ENCODE results near the gene KIF6.
"Not testable (repeated sequence)": the region's sequence is repeated elsewhere in the genome, so short reads cannot be mapped to it uniquely, and the experiment has no call there.

KIF6 gene

GRCh38 chr6:39515006-39515405 is 210.2 kb downstream of the KIF6 start:
- in situ Hi-C loops (cut with MboI; ENCODE audit: low sequenced_read_pairs) = no loop called here

DNA sequence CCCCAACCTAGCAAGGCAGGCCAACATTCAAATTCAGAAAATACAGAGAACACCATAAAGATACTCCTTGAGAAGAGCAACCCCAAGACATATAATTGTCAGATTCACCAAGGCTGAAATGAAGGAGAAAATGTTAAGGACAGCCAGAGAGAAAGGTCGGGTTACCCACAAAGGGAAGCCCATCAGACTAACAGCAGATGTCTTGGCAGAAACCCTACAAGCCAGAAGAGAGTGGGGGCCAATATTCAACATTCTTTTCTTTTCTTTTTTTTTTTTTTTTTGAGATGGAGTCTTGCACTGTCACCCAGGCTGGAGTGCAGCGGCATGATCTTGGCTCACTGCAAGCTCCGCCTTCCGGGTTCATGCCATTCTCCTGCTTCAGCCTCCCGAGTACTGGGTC is 215.4 kb downstream of the KIF6 start:
- in situ Hi-C loops (cut with MboI; ENCODE audit: low sequenced_read_pairs) = not testable (repeated sequence)

DNA sequence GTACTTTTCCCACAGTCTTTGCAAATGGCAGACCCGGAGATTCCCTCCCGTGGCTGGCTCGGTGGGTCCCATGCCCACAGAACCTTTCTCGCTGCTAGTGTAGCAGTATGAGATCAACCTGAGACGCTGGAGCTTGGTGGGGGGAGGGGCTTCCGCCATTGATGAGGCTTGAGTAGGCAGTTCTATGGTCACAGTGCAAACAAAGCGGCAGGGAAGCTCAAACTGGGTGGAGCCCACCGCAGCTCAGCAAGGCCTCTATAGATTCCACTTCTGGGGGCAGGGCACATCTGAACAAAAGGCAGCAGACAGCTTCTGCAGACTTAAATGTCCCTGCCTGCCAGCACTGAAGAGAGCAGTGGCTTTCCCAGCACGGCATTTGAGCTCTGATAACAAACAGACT is 216.7 kb downstream of the KIF6 start:
- in situ Hi-C loops (cut with MboI; ENCODE audit: low sequenced_read_pairs) = no loop called here

DNA sequence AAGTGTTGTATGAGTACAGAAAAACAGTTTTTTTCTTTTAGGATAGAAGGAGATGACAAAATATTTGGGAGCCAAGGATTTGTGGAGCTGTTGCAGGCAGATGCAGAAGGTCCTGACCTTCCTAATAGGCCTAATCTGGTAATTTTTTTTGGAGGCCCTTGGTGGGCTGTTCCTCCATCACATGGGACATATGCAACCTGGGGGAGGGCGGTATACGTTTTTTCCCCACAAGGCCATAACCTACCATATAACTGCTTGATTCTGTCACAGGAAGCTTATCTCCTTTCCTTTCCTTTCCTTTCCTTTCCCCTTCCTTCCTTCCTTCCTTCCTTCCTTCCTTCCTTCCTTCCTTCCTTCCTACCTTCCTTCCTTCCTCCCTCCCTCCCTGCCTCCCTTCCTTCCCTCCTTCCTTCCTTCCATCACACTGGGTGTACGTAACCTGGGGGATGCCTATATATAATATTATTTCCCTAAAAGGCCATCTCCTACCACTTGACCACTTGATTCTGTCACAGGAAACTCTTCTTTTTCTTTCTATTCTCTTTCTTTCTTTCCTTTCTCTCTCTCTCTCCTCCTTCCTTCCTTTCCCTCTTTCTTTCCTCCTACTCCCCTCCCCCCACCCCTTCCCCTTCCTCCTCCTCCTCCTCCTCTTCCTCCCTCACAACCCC is 217.7 kb downstream of the KIF6 start:
- in situ Hi-C loops (cut with MboI; ENCODE audit: low sequenced_read_pairs) = no loop called here

GRCh38 chr6:39502362-39502955 is 222.7 kb downstream of the KIF6 start:
- in situ Hi-C loops (cut with MboI; ENCODE audit: low sequenced_read_pairs) = not testable (repeated sequence)

DNA sequence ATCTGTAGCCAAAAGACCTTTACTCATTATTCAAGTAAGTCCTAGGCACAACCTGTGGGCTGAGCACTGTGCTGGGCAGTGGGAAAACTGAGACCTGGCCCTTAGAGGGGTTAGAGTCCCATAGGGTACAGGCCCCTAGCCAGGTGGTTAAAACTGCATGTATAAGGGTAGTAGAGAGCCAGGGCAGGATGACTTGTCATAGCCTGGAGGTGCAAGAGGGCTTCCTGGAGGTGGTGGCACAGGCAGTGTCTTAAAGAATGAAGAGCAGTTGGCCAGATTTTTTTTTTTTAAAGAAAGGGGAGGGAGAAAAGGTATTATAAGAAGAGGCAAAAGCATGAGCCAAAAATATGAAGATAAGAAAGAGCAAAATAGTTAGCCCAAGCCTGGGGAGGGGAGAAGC is 226.2 kb downstream of the KIF6 start:
- in situ Hi-C loops (cut with MboI; ENCODE audit: low sequenced_read_pairs) = no loop called here

DNA sequence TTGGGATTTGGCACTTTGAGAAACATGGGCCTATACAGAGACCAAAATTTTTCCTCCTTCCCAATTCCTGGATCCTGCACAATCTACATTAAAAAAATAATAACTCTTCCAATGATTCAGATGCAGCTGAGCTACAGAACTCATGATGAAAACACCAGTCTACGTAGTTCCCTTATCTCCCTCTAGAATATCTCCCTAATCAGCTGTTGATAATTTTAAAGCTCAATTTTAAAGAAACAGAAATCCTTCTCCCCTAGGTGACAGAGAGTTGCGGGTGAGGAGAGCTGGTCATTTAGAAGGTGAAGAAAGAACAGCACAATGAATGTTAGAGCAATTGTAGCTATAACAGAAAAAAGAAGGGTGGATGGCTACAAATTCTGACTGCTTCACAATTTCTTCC is 227.1 kb downstream of the KIF6 start:
- in situ Hi-C loops (cut with MboI; ENCODE audit: low sequenced_read_pairs) = no loop called here

GRCh38 chr6:39496915-39497314 is 228.3 kb downstream of the KIF6 start:
- in situ Hi-C loops (cut with MboI; ENCODE audit: low sequenced_read_pairs) = no loop called here

DNA sequence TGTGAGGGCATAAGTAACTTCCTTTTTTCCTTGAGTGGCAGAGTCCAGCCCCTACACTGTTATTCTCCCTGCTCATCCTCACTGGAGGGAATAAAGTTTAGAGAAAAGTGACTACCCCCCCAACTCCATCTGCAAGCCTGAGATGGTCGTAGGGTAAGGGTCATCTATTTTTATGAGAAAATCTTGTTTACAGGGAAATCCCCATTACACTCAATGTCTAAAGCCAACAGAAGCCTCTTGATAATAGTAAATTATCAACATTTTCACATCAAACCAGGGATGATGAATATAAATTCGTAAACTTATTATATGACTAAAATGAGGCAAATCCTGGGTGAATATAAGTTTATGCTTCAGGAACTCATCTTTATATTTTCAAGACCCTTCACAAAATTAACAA is 228.8 kb downstream of the KIF6 start:
- in situ Hi-C loops (cut with MboI; ENCODE audit: low sequenced_read_pairs) = no loop called here

GRCh38 chr6:39495640-39496039 is 229.6 kb downstream of the KIF6 start:
- in situ Hi-C loops (cut with MboI; ENCODE audit: low sequenced_read_pairs) = no loop called here

GRCh38 chr6:39494998-39495397 is 230.2 kb downstream of the KIF6 start:
- in situ Hi-C loops (cut with MboI; ENCODE audit: low sequenced_read_pairs) = no loop called here

- in situ Hi-C loops (cut with MboI; ENCODE audit: low sequenced_read_pairs) = no loop called here
Measured at GRCh38 chr6:39493777-39494176, 231.4 kb downstream of the KIF6 start.

DNA sequence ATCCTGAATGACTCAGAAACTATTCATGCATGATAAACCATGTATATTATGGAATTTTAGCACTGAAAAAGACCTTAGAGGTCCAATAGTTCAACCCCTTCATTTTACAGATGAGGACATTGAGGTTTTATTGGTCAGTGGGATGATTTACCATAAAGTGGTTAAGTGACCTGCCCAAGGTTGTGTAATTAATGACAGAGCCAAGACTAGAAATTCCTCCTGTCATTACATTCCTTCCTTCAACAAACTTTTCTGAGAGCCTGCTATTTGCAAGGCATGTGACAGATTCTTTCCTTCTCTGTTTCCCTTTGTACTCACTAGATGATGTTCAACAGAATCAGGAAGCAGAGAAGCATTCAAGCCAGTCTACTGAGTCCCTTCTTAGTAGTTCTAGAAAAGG is 232.0 kb downstream of the KIF6 start:
- in situ Hi-C loops (cut with MboI; ENCODE audit: low sequenced_read_pairs) = no loop called here

DNA sequence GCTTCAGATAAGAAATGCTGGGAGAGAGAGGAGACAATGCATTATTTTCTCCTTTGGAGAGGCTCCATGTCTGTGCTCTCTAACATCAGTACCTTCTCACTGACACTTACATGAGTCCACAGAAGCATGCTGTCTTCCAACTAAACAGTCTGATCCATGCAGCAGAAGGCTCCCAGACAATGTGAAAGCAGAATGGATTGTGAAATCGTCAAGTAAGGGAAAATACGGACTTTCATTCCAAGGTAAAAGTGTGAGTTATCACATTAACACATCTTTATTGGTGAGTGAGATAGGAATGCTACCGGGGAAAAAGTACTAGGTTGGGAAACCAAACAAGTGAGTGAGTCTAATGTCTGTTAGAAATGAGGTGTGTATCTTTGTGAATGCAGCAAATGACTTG is 235.1 kb downstream of the KIF6 start:
- in situ Hi-C loops (cut with MboI; ENCODE audit: low sequenced_read_pairs) = no loop called here

DNA sequence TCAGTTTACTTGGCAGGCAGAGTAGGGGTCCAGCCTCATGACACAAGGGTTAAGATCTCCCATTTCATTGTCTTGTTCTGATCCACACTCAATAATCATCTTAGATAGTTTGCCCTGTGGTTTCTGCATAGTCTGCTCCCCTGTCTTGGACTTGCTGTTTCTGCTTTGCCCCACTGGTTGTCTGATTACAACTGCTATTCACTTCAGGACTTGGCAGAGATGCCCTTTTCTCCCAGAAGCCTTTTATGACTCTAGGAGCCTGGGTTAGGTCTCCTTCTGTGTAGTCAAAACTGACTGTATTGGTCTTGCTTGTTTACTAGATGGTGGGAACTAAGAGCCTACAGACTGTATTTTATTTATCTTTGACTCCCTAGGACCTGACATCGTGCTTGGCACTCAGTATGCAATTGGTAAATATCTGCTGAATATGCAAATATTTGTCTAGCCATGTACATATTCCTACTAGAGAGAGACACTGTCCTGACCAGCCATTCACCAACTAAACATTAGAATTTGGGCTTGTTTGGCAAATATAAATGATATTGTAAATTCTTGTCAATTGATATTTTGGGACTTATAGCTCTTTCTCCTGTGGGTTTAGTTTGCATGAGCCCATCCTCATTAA is 236.8 kb downstream of the KIF6 start:
- in situ Hi-C loops (cut with MboI; ENCODE audit: low sequenced_read_pairs) = no loop called here

DNA sequence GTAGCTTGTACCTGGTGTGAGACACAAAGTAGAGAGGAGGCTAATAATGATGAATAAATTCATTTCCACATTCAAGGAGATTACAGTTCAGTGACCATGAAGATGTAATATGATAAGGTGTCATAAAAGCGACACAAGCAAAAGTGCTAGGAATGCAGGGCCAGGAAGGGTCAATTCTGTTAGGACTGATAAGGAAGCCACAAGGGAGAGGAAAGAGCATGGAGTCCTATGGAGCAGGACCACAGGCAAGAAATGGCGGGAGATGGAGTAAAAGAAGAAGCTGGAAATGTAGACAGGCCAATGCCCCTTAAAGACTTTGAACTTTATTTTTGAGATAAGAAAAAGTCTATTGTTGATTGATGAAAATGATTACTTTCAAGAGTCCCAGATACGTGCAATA is 240.9 kb downstream of the KIF6 start:
- in situ Hi-C loops (cut with MboI; ENCODE audit: low sequenced_read_pairs) = no loop called here

DNA sequence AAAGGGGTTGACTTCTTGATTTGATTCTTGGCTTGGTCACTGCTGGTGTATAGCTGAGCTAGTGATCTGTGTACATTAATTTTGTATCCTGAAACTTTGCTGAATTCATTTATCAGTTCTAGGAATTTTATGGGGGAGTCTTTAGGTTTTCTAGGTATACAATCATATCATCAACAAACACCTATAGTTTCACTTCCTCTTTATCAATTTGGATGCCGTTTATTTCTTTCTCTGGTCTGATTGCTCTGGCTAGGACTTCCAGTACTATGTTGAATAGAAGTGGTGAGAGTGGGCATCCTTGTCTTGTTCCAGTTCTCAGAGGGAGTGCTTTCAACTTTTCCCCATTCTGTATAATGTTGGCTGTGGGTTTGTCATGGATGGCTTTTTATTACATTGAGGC is 245.4 kb downstream of the KIF6 start:
- in situ Hi-C loops (cut with MboI; ENCODE audit: low sequenced_read_pairs) = not testable (repeated sequence)

DNA sequence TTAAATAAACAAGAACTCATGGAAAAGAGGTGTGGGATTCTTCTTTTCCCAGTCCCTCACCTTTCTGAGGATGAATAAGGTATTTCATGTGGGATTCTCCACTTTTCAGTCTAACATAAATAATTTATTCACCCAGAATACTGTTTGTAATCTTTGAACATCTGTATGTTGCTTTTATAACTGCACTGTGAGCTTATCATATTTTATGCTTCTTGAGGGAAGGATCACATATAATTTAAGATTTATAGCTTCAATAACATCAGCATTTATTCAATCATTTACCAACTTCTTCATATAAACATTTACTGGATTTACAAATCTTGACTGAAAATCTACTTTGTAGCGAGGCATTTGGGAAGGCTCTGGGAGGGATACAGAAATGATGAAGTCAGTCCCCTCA is 248.5 kb downstream of the KIF6 start:
- in situ Hi-C loops (cut with MboI; ENCODE audit: low sequenced_read_pairs) = no loop called here

DNA sequence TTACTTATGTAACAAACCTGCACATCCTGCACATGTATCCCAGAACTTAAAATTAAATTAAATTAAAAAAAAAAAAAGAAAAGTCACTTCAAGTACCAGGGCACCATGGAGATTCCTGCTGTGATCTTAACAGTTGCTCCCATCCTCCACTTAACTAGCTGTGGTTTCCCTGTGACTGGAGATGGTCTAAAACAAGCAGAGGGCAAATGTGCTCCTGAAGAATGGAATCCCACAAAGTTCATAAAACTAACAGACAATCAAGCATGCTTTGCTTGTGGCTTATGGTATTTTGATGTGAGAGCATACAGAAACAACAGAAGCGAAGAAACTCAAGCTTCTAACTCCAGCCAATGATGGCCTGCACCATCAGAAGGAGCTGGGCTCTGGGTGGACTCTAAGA is 249.1 kb downstream of the KIF6 start:
- in situ Hi-C loops (cut with MboI; ENCODE audit: low sequenced_read_pairs) = no loop called here

DNA sequence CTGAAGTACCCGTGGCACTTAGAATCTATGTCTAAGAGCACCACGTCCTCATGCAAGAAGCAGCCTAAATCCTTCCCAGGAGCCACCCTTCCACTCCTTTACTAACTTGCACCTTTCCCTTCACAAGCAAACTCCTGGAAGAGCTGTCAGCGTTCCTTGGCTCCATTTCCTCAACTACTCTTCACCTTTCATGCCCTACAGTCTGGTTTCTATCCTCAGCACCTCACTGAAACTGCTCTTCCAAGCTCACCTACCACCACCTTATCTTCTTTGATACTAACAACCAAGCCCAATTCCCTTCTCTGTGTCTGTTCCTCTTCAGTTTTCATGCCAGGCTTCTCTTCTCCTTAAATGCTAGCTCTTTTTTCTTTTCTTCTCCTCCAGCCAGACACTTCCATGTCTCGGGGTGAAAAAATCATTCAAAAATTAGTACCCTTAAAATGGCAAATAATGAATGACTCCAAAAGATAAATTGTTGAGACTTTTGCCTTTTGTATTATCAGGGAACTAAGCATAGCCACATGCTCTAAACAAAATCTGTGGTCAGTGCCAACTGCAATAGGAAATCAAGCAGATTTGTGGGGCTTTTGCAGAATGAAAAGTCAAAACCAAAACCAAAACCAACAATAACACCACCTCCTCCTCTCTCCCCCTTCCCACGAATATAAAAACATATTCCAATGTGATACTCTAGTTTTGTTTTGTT is 253.1 kb downstream of the KIF6 start:
- in situ Hi-C loops (cut with MboI; ENCODE audit: low sequenced_read_pairs) = no loop called here

- in situ Hi-C loops (cut with MboI; ENCODE audit: low sequenced_read_pairs) = no loop called here
Measured at GRCh38 chr6:39470506-39470905, 254.7 kb downstream of the KIF6 start.

- in situ Hi-C loops (cut with MboI; ENCODE audit: low sequenced_read_pairs) = no loop called here
Measured at GRCh38 chr6:39468385-39468784, 256.8 kb downstream of the KIF6 start.

Data from HL-60/S4 treated with phorbol 12-myristate 13-acetate at 8.2 ng/mL for 4 days and 3 days (cell line).